ENCODE data around the gene TRIO.

- TF ChIP-seq ZFP30 (CRISPR knock-in tag; IDR thresholded peaks at IDR 0.05) (no peak), ZC3H10 (CRISPR knock-in tag; IDR thresholded peaks at IDR 0.05) (no peak), ZNF565 (CRISPR knock-in tag; conservative IDR thresholded peaks at IDR 0.05; ENCODE audit: low read depth) (no peak), PATZ1 (CRISPR knock-in tag; IDR thresholded peaks at IDR 0.05; ENCODE audit: borderline replicate concordance) (no peak), BACH2 (CRISPR knock-in tag; IDR thresholded peaks at IDR 0.05; ENCODE audit: borderline replicate concordance) (no peak), OSR1 (CRISPR knock-in tag; IDR thresholded peaks at IDR 0.05) (no peak), ZNF70 (CRISPR knock-in tag; IDR thresholded peaks at IDR 0.05) (no peak), POU6F1 (CRISPR knock-in tag; IDR thresholded peaks at IDR 0.05; ENCODE audit: borderline replicate concordance, low read depth) (no peak), ZNF8 (CRISPR knock-in tag; IDR thresholded peaks at IDR 0.05) (no peak), CREB5 (CRISPR knock-in tag; IDR thresholded peaks at IDR 0.05; ENCODE audit: low read depth) (no peak), TOX (CRISPR knock-in tag; IDR thresholded peaks at IDR 0.05; ENCODE audit: borderline replicate concordance) (no peak), ZFP3 (CRISPR knock-in tag; IDR thresholded peaks at IDR 0.05) (no peak), ARNTL (CRISPR knock-in tag; IDR thresholded peaks at IDR 0.05; ENCODE audit: borderline replicate concordance, low read depth) (no peak), CSDC2 (CRISPR knock-in tag; IDR thresholded peaks at IDR 0.05) (no peak)
These were observed 80.2 kb downstream of the TRIO start for GRCh38 chr5:14223372-14223771.
